ENCODE results near the gene PDIA5. TPM values are rescaled to one million over a fixed set of nuclear protein-coding genes. Genes with fewer than 3 reads are reported as not detected.

Gene PDIA5
- total RNA-seq, 1 donor from 2014 or later, result 49.4 TPM

DNA sequence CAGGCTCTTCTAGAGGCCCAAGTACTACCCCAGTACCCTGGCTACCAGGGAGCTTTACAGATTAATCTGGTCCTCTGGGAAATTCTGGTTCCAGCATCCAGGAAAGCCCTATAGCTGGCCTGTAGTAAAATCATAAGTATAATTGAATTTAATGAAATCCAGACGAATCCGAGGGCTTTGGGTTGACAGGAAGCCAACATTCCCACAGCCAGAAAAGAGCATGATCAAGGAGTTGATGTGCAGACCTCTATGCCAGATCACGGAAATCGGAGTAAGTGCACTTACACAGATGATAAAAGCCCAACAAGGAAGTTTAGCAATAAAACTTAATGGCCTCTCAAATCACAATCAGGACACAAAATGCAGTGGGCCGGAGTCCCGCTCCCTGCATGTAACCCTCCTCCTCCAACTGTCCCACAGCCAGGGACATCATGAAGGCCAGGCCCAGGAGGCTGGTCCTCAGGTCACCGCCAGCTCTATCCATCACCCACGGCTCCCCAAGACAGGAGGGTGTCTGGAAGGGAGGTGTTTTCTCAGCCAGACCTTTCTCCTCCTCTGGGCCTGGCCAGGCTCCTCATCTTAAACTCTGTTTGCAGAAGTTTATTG lies 72.1 kb downstream of the PDIA5 start:
- no peak for DNase-seq
- Mint-ChIP-seq H3K36me3 (ENCODE audit: unreplicated experiment) (no peaks in the 10 kb centered on the region), H3K9me3 (ENCODE audit: unreplicated experiment) (peaks cover 13% of the 10 kb centered on the region), H3K4me3 (ENCODE audit: unreplicated experiment) (no peak overlapping the region), H3K4me1 (ENCODE audit: low read depth, unreplicated experiment) (peaks cover 57% of the 10 kb centered on the region), H3K27me3 (ENCODE audit: unreplicated experiment) (peaks cover 12% of the 10 kb centered on the region), H3K27ac (ENCODE audit: unreplicated experiment) (no peak overlapping the region)
- TF ChIP-seq, protein P1, sequence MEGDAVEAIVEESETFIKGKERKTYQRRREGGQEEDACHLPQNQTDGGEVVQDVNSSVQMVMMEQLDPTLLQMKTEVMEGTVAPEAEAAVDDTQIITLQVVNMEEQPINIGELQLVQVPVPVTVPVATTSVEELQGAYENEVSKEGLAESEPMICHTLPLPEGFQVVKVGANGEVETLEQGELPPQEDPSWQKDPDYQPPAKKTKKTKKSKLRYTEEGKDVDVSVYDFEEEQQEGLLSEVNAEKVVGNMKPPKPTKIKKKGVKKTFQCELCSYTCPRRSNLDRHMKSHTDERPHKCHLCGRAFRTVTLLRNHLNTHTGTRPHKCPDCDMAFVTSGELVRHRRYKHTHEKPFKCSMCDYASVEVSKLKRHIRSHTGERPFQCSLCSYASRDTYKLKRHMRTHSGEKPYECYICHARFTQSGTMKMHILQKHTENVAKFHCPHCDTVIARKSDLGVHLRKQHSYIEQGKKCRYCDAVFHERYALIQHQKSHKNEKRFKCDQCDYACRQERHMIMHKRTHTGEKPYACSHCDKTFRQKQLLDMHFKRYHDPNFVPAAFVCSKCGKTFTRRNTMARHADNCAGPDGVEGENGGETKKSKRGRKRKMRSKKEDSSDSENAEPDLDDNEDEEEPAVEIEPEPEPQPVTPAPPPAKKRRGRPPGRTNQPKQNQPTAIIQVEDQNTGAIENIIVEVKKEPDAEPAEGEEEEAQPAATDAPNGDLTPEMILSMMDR (IDR thresholded peaks at IDR 0.05; ENCODE audit: partially characterized antibody, unreplicated experiment), result no peak

DNA sequence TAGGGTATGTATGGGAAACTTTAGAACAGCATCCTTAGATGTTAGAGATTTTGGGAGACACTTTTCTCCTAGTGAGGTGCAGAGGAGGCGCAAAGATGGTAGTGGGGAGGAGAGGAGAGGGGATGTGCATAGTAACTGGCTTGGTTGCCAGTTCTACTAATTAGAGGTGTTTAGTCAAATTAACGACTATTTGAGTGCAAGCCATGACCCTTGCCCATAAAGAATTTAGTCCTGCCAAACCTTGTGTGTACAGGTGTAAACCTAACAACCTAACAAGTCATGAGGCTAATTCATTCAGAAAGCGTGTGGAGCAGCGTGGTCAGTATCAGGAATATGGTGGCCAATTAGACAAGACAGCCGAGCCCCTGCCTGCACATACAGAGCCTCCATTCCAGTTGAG lies 72.7 kb downstream of the PDIA5 start:
- no peaks in the 10 kb centered on the region for H3K36me3 Mint-ChIP-seq (ENCODE audit: unreplicated experiment)
- peaks cover 60% of the 10 kb centered on the region for H3K4me1 Mint-ChIP-seq (ENCODE audit: low read depth, unreplicated experiment)
- peaks cover 13% of the 10 kb centered on the region for H3K9me3 Mint-ChIP-seq (ENCODE audit: unreplicated experiment)
- peak overlapping the region; percentile 95 for H3K27ac Mint-ChIP-seq (ENCODE audit: unreplicated experiment)
- H3K4me3 Mint-ChIP-seq (ENCODE audit: unreplicated experiment), result no peak overlapping the region
- TF ChIP-seq, protein P1 (IDR thresholded peaks at IDR 0.05; ENCODE audit: partially characterized antibody, unreplicated experiment), result no peak
- DNase-seq, result no peak
- H3K27me3 Mint-ChIP-seq (ENCODE audit: unreplicated experiment), result peaks cover 12% of the 10 kb centered on the region

DNA sequence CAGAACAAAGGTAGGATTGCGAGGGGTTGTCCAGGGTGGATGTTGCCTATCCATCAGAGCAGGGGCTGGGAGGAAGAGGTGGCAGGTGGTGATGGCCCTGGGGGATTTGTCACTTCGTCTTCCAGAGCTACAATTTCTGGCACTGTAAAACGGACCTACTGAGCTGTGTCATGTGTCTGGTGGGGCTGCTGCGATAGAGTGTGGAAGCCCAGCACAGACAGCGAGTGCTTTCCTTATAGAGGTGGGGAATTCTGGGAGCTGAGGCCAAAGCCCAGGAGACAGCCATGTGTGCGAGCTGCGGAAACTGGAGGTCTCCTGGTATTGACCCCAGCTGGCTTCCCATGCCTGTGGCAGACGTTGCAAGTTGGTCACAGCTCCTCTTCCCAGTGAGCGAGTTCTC lies 73.7 kb downstream of the PDIA5 start:
- TF ChIP-seq, protein P1 (IDR thresholded peaks at IDR 0.05; ENCODE audit: partially characterized antibody, unreplicated experiment), result no peak
- Mint-ChIP-seq H3K4me3 (ENCODE audit: unreplicated experiment) (peak overlapping the region; percentile 56), H3K9me3 (ENCODE audit: unreplicated experiment) (peaks cover 10% of the 10 kb centered on the region), H3K4me1 (ENCODE audit: low read depth, unreplicated experiment) (peaks cover 55% of the 10 kb centered on the region), H3K27me3 (ENCODE audit: unreplicated experiment) (peaks cover 12% of the 10 kb centered on the region), H3K36me3 (ENCODE audit: unreplicated experiment) (no peaks in the 10 kb centered on the region), H3K27ac (ENCODE audit: unreplicated experiment) (peak overlapping the region; percentile 95)
- DNase-seq, result peak; percentile 75

DNA sequence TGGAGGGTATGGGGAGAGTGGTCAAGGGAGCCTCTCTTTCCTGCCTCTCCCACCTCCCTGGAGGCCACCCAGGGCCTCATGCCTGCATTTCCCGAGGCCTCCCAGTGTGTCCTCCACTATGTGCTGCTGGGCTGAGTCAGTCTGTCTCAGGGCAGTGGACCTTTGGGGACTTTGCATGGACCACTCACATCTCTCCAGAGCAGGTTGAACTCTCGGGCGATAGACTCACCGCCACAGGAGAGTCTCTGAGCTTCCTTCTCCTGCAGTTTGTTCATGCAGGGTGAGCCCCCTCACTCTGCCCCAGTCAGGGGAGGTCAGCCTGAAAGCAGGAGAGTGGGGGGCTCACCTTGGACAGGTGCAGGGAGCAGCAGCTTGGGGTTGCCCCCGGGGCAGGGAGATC lies 74.5 kb downstream of the PDIA5 start:
- Mint-ChIP-seq H3K27ac (ENCODE audit: unreplicated experiment) (peak overlapping the region; percentile 95), H3K4me3 (ENCODE audit: unreplicated experiment) (no peak overlapping the region), H3K4me1 (ENCODE audit: low read depth, unreplicated experiment) (peaks cover 55% of the 10 kb centered on the region), H3K27me3 (ENCODE audit: unreplicated experiment) (peaks cover 12% of the 10 kb centered on the region), H3K36me3 (ENCODE audit: unreplicated experiment) (no peaks in the 10 kb centered on the region), H3K9me3 (ENCODE audit: unreplicated experiment) (peaks cover 10% of the 10 kb centered on the region)
- no peak for DNase-seq
- TF ChIP-seq, protein P1 (IDR thresholded peaks at IDR 0.05; ENCODE audit: partially characterized antibody, unreplicated experiment), result no peak

DNA sequence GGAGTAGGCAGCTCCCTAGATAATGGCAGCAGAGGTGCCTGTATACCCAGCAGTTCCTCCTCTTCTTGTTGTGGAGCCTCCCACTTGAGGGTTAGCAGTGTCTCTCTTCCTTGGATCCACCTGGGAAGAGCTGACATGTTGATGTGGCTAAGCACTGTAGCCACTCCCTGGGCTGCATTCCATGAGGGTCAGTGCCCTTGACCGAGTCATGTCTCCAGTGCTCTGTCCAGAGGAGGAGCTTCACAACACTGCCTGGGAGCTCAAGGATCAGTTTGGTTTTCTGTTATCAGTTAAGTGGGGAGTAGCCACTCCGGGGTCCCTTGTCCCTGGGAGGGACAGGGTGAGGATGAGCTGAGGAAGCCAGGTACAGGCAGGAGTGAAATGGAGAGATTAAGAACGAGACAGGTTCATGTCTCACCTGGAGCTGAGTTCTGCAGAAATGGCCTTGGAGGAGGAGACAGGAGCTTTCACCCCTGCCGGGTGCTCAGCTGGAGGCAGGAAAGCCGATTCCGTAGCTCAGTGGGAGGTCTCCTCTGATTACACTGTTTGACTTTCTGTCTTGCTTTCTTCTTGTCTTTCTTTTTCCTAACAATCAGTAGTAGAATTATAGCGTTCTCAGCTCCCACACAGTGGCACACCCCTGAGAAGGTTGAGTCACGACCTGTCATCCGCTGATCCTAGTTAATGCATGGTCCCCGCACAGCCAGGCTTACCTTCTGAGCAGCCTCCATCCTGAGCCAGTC lies 77.0 kb downstream of the PDIA5 start:
- H3K27ac Mint-ChIP-seq (ENCODE audit: unreplicated experiment), result peak overlapping the region; percentile 38
- H3K27me3 Mint-ChIP-seq (ENCODE audit: unreplicated experiment), result peaks cover 12% of the 10 kb centered on the region

More for the DNA sequence above, 77.0 kb downstream of the PDIA5 start:
- H3K4me3 Mint-ChIP-seq (ENCODE audit: unreplicated experiment), result peak overlapping the region; percentile 28
- H3K36me3 Mint-ChIP-seq (ENCODE audit: unreplicated experiment), result no peaks in the 10 kb centered on the region
- H3K4me1 Mint-ChIP-seq (ENCODE audit: low read depth, unreplicated experiment), result peaks cover 50% of the 10 kb centered on the region
- TF ChIP-seq, protein P1 (IDR thresholded peaks at IDR 0.05; ENCODE audit: partially characterized antibody, unreplicated experiment), result no peak
- H3K9me3 Mint-ChIP-seq (ENCODE audit: unreplicated experiment), result peaks cover 10% of the 10 kb centered on the region
- no peak for DNase-seq
